ENCODE results near the gene TCAP. TPM values are rescaled to one million over a fixed set of nuclear protein-coding genes. Genes with fewer than 3 reads are reported as not detected.
A peak's percentile ranks its signal among the peaks of the same experiment; 100 is the strongest.

TCAP gene
- total RNA-seq, 3 donors from 2014 or later, result 0.48 to 0.73 (median 0.66) TPM

DNA sequence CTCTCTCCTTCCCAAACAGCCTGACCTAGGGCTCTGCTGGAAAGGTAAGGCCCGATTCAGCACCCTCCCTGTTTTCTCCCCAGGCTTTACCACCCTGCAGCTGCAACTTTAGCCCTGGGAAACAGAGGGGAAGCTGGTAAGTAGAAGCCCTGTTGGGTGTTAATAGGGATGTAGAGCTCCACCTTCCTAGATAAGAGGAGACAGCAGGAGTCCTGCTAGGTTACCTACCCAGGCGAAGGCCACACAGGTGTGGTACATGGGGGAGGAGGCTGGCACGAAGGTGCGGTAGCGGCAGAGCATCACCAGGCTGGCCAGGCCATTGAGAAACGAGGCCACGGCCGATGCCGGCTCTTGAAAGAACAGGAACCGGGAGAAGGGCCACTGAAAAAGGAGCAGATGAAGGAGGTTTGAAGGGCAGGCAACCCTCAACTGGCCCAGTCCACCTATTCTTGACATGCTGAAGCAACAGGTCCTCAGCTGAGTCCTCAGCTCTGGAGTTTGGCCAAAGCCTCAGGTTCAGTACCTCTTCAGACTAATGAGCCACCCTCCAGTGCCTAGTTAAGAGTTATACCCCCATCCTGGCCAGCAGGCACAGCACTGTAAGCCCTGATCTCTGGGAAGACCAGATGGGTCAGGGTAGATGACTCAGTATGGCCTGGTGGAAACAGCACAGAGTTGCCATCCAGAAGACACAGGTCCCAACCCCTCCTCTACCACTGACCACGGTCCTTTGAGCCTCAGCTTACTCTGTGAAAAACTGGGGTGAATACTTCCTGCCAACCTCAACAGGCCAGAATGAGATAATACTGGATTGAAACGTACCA is 19.4 kb downstream of the TCAP start:
- no peak overlapping the region for H3K27ac ChIP-seq
- TF ChIP-seq, protein P1, sequence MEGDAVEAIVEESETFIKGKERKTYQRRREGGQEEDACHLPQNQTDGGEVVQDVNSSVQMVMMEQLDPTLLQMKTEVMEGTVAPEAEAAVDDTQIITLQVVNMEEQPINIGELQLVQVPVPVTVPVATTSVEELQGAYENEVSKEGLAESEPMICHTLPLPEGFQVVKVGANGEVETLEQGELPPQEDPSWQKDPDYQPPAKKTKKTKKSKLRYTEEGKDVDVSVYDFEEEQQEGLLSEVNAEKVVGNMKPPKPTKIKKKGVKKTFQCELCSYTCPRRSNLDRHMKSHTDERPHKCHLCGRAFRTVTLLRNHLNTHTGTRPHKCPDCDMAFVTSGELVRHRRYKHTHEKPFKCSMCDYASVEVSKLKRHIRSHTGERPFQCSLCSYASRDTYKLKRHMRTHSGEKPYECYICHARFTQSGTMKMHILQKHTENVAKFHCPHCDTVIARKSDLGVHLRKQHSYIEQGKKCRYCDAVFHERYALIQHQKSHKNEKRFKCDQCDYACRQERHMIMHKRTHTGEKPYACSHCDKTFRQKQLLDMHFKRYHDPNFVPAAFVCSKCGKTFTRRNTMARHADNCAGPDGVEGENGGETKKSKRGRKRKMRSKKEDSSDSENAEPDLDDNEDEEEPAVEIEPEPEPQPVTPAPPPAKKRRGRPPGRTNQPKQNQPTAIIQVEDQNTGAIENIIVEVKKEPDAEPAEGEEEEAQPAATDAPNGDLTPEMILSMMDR (IDR thresholded peaks at IDR 0.05), result no peak
- no peak for TF ChIP-seq POLR2AphosphoS5 (IDR thresholded peaks at IDR 0.05)
- TF ChIP-seq POLR2A (IDR thresholded peaks at IDR 0.05), result no peak

DNA sequence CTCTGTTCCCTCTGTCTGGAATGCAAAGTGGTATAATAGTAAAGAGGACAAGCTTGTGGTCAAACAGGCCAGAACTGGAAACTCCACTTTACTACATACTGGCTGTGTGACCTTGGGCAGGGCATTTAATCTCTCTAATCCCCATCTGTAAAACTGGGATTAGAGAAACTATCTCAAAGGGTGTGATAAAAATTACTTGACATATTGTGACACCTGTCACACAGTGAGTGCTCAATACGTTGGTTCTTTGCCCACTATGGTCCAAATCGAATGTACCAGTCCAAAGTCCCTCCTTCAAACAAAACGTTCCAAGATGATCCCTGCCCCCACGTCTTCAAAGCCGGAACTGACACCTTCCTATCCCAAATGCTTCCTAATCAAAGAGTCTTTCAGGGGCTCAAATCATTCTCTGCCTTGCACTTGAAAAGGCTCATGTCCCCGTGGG is 22.0 kb downstream of the TCAP start:
- DNase-seq (ENCODE audit: low spot score in 2 of 2), result no peak
- Histone ChIP-seq H3K4me3 (peak overlapping the region; percentile 60 to 76 (median 60)), H3K4me1 (peaks cover 6 to 10% of the 10 kb centered on the region in 2 donors), H3K27me3 (no peaks in the 10 kb centered on the region), H3K9me3 (no peaks in the 10 kb centered on the region), H3K27ac (peak overlapping the region; percentile 90 to 93), H3K36me3 (no peaks in the 10 kb centered on the region)
- TF ChIP-seq POLR2AphosphoS5 (IDR thresholded peaks at IDR 0.05) (no peak), POLR2A (IDR thresholded peaks at IDR 0.05) (no peak)
- TF ChIP-seq, protein P1 (IDR thresholded peaks at IDR 0.05), result no peak
- intact Hi-C loops (cut with DNase I; ENCODE audit: low total_unique reads), result no loop called here

More for the DNA sequence above, 19.4 kb downstream of the TCAP start:
- no peak overlapping the region for H3K4me3 ChIP-seq
- no peaks in the 10 kb centered on the region for H3K27me3 ChIP-seq
- H3K9me3 ChIP-seq, result no peaks in the 10 kb centered on the region
- DNase-seq (ENCODE audit: low spot score in 2 of 2), result no peak
- no peaks in the 10 kb centered on the region for H3K36me3 ChIP-seq
- intact Hi-C loops (cut with DNase I; ENCODE audit: low total_unique reads), result no loop called here
- H3K4me1 ChIP-seq, result peaks cover 6 to 10% of the 10 kb centered on the region in 2 donors

GRCh38 chr17:39687546-39688474 is 22.7 kb downstream of the TCAP start, which contains the start of gene PGAP3:
Gene PGAP3, minus strand, starts transcription at chr17:39688057. Its CDS starts 43 bp downstream, at chr17:39688014.
- DNase-seq (ENCODE audit: low spot score in 2 of 2), result peak; percentile 78 to 81
- H3K9me3 ChIP-seq, result no peaks in the 10 kb centered on the region
- peak within 1 kb of the TSS; percentile 60 to 76 (median 60) for H3K4me3 ChIP-seq
- no peaks in the 10 kb centered on the region for H3K36me3 ChIP-seq
- intact Hi-C loops (cut with DNase I; ENCODE audit: low total_unique reads), result no loop called here
- H3K27ac ChIP-seq, result peak within 1 kb of the TSS; percentile 90 to 93
- peaks cover 6 to 10% of the 10 kb centered on the region in 2 donors for H3K4me1 ChIP-seq
- H3K27me3 ChIP-seq, result no peaks in the 10 kb centered on the region
- peak; percentile 40 for TF ChIP-seq POLR2A (IDR thresholded peaks at IDR 0.05)
- peak; percentile 55 to 80 (median 65) for TF ChIP-seq POLR2AphosphoS5 (IDR thresholded peaks at IDR 0.05)
- TF ChIP-seq, protein P1 (IDR thresholded peaks at IDR 0.05), result no peak

GRCh38 chr17:39688475-39688835 is 23.3 kb downstream of the TCAP start:
- TF ChIP-seq, protein P1 (IDR thresholded peaks at IDR 0.05), result no peak
- TF ChIP-seq POLR2AphosphoS5 (IDR thresholded peaks at IDR 0.05) (no peak), POLR2A (IDR thresholded peaks at IDR 0.05) (no peak)
- no peaks in the 10 kb centered on the region for H3K27me3 ChIP-seq
- H3K36me3 ChIP-seq, result no peaks in the 10 kb centered on the region
- H3K4me1 ChIP-seq, result peaks cover 6 to 10% of the 10 kb centered on the region in 2 donors
- H3K9me3 ChIP-seq, result no peaks in the 10 kb centered on the region
- DNase-seq (ENCODE audit: low spot score in 2 of 2), result no peak
- intact Hi-C loops (cut with DNase I; ENCODE audit: low total_unique reads), result no loop called here
- H3K4me3 ChIP-seq, result peak overlapping the region; percentile 60 to 76 (median 60)
- peak overlapping the region; percentile 90 to 93 for H3K27ac ChIP-seq
